HL-60/S4 (cell line): ENCODE results near the gene SETDB2.

Source experiments
- in situ Hi-C: fragments of 300-500 bp; cut with MboI; formaldehyde crosslinking; loops from 2 replicates; pipeline ENCODE4 v1.14.3; 2022; ENCODE audit warnings: low sequenced_read_pairs

Gene SETDB2

GRCh38 chr13:49528161-49528560 lies 84.1 kb downstream of the SETDB2 start:
- in situ Hi-C loops, result no loop called here

GRCh38 chr13:49530457-49530856 lies 86.4 kb downstream of the SETDB2 start:
- in situ Hi-C loops, result no loop called here

- in situ Hi-C loops, result no loop called here
Measured at GRCh38 chr13:49532593-49532992, 88.5 kb downstream of the SETDB2 start.

- in situ Hi-C loops, result no loop called here
Measured at GRCh38 chr13:49533011-49533410, 88.9 kb downstream of the SETDB2 start.

GRCh38 chr13:49533591-49534269 lies 89.7 kb downstream of the SETDB2 start:
- in situ Hi-C loops, result no loop called here

GRCh38 chr13:49536144-49536873 lies 92.2 kb downstream of the SETDB2 start:
- in situ Hi-C loops, result no loop called here

GRCh38 chr13:49538404-49538803 lies 94.3 kb downstream of the SETDB2 start:
- in situ Hi-C loops, result no loop called here

- in situ Hi-C loops, result no loop called here
Measured at GRCh38 chr13:49539313-49539712, 95.2 kb downstream of the SETDB2 start.

- in situ Hi-C loops, result no loop called here
Measured at GRCh38 chr13:49539746-49540145, 95.7 kb downstream of the SETDB2 start.

GRCh38 chr13:49540552-49540951 lies 96.5 kb downstream of the SETDB2 start:
- in situ Hi-C loops, result no loop called here

- in situ Hi-C loops, result no loop called here
Measured at GRCh38 chr13:49543656-49544055, 99.6 kb downstream of the SETDB2 start.
